ENCODE results near the gene PLEKHA7. TPM values are rescaled to one million over a fixed set of nuclear protein-coding genes. Genes with fewer than 3 reads are reported as not detected.
"Not testable (repeated sequence)": the region's sequence is repeated elsewhere in the genome, so short reads cannot be mapped to it uniquely, and the experiment has no call there.

The PLEKHA7 gene
- total and polyA plus RNA-seq, 2 of the 13 experiments (the other 11 are each of a cell fraction or from before 2014, with no cell fraction given), result 17.5 to 18.7 TPM

DNA sequence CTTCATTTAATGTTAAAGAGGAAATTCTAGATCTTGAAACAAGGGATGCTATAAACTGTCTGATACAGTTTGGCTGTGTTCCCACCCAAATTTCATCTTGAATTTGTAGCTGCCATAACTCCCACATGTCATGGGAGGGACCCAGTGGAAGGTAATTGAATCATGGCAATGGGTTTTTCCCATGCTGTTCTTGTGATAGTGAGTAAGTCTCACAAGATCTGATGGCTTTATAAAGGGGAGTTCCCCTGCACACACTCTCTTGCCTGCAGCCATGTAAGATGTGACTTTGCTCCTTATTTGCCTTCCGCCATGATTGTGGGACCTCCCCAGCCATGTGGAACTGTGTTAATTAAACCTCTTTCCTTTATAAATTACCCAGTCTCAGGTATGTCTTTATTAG lies 149.8 kb downstream of the PLEKHA7 start:
- H4K20me1 ChIP-seq (ENCODE audit: insufficient read depth, low read length); in situ Hi-C loops (cut with HindIII; ENCODE audit: extremely low pct_ligation_motif_present, low pct_unique_long_range_greater_than_20kb); H3K4me3 ChIP-seq (replicated peaks in 1 of 3; ENCODE audit: insufficient read depth in 1 of 3, low read depth in 2 of 3, low read length in 3 of 3); H3K4me2 ChIP-seq (ENCODE audit: low read depth, low read length); H3K27me3 ChIP-seq (ENCODE audit: control insufficient read depth in 1 of 2, insufficient read depth in 2 of 2, low read length in 2 of 2); CTCF ChIA-PET (ENCODE audit: low intra/inter-chr PET ratio, low total read pairs); H3K9ac ChIP-seq (ENCODE audit: insufficient read depth, low read depth, low read length); H3K27ac ChIP-seq (ENCODE audit: extremely low read length, insufficient read depth, low read length); ATAC-seq; H3K79me2 ChIP-seq (ENCODE audit: insufficient read depth, low read length); H3K9me3 ChIP-seq (ENCODE audit: low read length); FAIRE-seq; BruUV-seq (replicated peaks); intact Hi-C loops (cut with micrococcal nuclease; ENCODE audit: unreplicated experiment); DNase-seq (ENCODE audit: low spot score); POLR2A ChIA-PET; H2AFZ ChIP-seq (ENCODE audit: low read length): not testable (repeated sequence)
- peaks cover 15% of the 10 kb centered on the region for H3K4me1 ChIP-seq (ENCODE audit: insufficient read depth, low read length)
- WGBS (ENCODE audit: low lambda C conversion rate), result 93% methylated on average over 1 of the region's 1 CpG
- peaks cover 5 to 19% of the 10 kb centered on the region in 2 experiments for H3K36me3 ChIP-seq (replicated peaks in 1 of 2; ENCODE audit: control insufficient read depth in 1 of 2, insufficient read depth in 2 of 2, low read length in 2 of 2)

GRCh38 chr11:16863389-16863788 lies 150.8 kb downstream of the PLEKHA7 start:
- Histone ChIP-seq H4K20me1 (ENCODE audit: insufficient read depth, low read length) (0 out of 2 replicates have a peak, but pooled peaks cover 3% of the 10 kb centered on the region), H3K4me3 (replicated peaks in 1 of 3; ENCODE audit: insufficient read depth in 1 of 3, low read depth in 2 of 3, low read length in 3 of 3) (no peak overlapping the region), H3K4me1 (ENCODE audit: insufficient read depth, low read length) (peaks cover 23% of the 10 kb centered on the region), H3K4me2 (ENCODE audit: low read depth, low read length) (no peak overlapping the region), H3K27me3 (ENCODE audit: control insufficient read depth in 1 of 2, insufficient read depth in 2 of 2, low read length in 2 of 2) (no peaks in the 10 kb centered on the region), H3K27ac (ENCODE audit: extremely low read length, insufficient read depth, low read length) (no peak overlapping the region), H3K36me3 (replicated peaks in 1 of 2; ENCODE audit: control insufficient read depth in 1 of 2, insufficient read depth in 2 of 2, low read length in 2 of 2) (peaks cover 3 to 10% of the 10 kb centered on the region in 2 experiments; a peak in 4 of 5 replicates), H2AFZ (ENCODE audit: low read length) (no peak overlapping the region), H3K79me2 (ENCODE audit: insufficient read depth, low read length) (no peaks in the 10 kb centered on the region), H3K9ac (ENCODE audit: insufficient read depth, low read depth, low read length) (no peak overlapping the region), H3K9me3 (ENCODE audit: low read length) (no peaks in the 10 kb centered on the region)
- FAIRE-seq (no peak), ATAC-seq (no peak), DNase-seq (ENCODE audit: low spot score) (no peak)
- in situ Hi-C loops (cut with HindIII; ENCODE audit: extremely low pct_ligation_motif_present, low pct_unique_long_range_greater_than_20kb) (no loop called here), intact Hi-C loops (cut with micrococcal nuclease; ENCODE audit: unreplicated experiment) (no loop called here)
- BruUV-seq (replicated peaks), result no TSS peak
- TF ChIP-seq ARID4A (CRISPR knock-in tag; IDR thresholded peaks at IDR 0.05; ENCODE audit: borderline replicate concordance), result no peak
- no peak for TF ChIP-seq HNRNPK (IDR thresholded peaks at IDR 0.05; ENCODE audit: low read depth, low read length, poor library complexity, severe bottlenecking)
- TF ChIP-seq SRSF9 (IDR thresholded peaks at IDR 0.05; ENCODE audit: borderline replicate concordance, insufficient read depth, low read depth, low read length, poor library complexity, severe bottlenecking), result no peak
- TF ChIP-seq PREB (CRISPR knock-in tag; IDR thresholded peaks at IDR 0.05), result no peak
- CTCF ChIA-PET (ENCODE audit: low intra/inter-chr PET ratio, low total read pairs), result no interaction called here
- POLR2A ChIA-PET, result no interaction called here
- 94% methylated on average over 10 of the region's 10 CpGs for WGBS (ENCODE audit: low lambda C conversion rate)
